HCT116 (cell line): Measurements from ENCODE around the gene CCDC61.

Experiments used
- CEBPB ChIP-seq: IDR thresholded peaks from 2 replicates; pipeline ENCODE4 v1.6.1; 2012; ENCODE audit warnings: low read depth
- EZH2 ChIP-seq: fragments of 200-600 bp; sonication (generic); IDR thresholded peaks from 2 replicates; pipeline ENCODE4 v1.6.1; 2017; ENCODE audit warnings: antibody characterized with exemption, mixed run types
- EZH2phosphoT487 ChIP-seq: fragments of 200-600 bp; IDR thresholded peaks from 2 replicates; pipeline ENCODE4 v1.6.1; 2018; ENCODE audit warnings: antibody characterized with exemption, borderline replicate concordance
- JUND ChIP-seq: IDR thresholded peaks from 2 replicates; pipeline ENCODE4 v1.6.1; 2012
- POLR2A ChIP-seq: IDR thresholded peaks from 2 replicates; pipeline ENCODE4 v1.7.0; 2011; ENCODE audit warnings: borderline replicate concordance; ENCODE audit not compliant: insufficient read depth, insufficient read length; ENCODE audit errors: extremely low read depth
- POLR2AphosphoS5 ChIP-seq: IDR thresholded peaks from 2 replicates; pipeline ENCODE4 v1.6.1; 2011; ENCODE audit warnings: mild to moderate bottlenecking, low read depth, low read length, moderate library complexity
- RAD21 ChIP-seq: IDR thresholded peaks from 2 replicates; pipeline ENCODE4 v1.6.1; 2012; ENCODE audit warnings: low read depth, mild to moderate bottlenecking
- SRF ChIP-seq: IDR thresholded peaks from 2 replicates; pipeline ENCODE4 v1.6.1; 2012; ENCODE audit warnings: low read depth
- TCF7L2 ChIP-seq: IDR thresholded peaks from 2 replicates; pipeline ENCODE4 v1.7.0; 2011; ENCODE audit warnings: borderline replicate concordance, inconsistent platforms; ENCODE audit not compliant: insufficient read depth, insufficient read length; ENCODE audit errors: extremely low read depth
- ZFX ChIP-seq: fragments of 450-650 bp; IDR thresholded peaks from 2 replicates; pipeline ENCODE4 v1.6.1; 2017
- TF ChIP-seq, protein P1 (sequence below), 3 experiments: fragments of 200-600 bp in 1 of 3; sonication (generic) in 1 of 3; IDR thresholded peaks in 2 of 3; conservative IDR thresholded peaks in 1 of 3; 2 replicates each; pipeline ENCODE4 v1.5.1; 2012 to 2017; ENCODE audit warnings: low read depth in 2 of 3, low read length in 2 of 3, antibody characterized with exemption in 1 of 3, borderline replicate concordance in 1 of 3, control low read depth in 1 of 3, mild to moderate bottlenecking in 1 of 3, mixed read lengths in 1 of 3, mixed run types in 1 of 3, moderate library complexity in 1 of 3; ENCODE audit not compliant: insufficient read depth in 1 of 3
- TF ChIP-seq, protein P2 (sequence below): IDR thresholded peaks from 2 replicates; pipeline ENCODE4 v1.6.1; 2012

DNA sequence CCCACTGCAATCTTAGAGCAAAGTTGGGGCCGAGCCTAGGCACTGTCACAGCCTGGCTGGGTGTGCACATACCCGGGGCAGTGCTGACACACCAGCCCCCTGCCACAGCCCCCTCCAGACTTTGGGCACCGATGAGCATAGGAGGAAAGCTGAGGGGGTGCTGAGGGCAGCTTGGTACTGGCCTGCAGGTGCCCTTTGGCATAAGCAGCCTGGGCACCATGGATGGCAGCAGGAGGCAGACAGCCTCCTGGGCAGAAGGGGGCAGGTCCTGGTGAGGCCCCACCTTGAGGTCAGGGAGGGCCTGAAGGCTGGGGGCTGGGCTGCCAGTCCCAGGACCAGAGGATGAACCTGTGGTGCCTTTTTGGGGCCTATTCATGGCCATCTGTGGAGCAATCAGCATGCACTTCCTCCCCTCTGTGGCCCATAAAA lies 37.3 kb downstream of the CCDC61 start:
- TF ChIP-seq ZFX (no peak), POLR2AphosphoS5 (no peak), POLR2A (no peak), SRF (no peak), EZH2 (no peak), CEBPB (no peak), EZH2phosphoT487 (no peak), JUND (no peak), TCF7L2 (no peak), RAD21 (no peak)
- TF ChIP-seq, protein P1, sequence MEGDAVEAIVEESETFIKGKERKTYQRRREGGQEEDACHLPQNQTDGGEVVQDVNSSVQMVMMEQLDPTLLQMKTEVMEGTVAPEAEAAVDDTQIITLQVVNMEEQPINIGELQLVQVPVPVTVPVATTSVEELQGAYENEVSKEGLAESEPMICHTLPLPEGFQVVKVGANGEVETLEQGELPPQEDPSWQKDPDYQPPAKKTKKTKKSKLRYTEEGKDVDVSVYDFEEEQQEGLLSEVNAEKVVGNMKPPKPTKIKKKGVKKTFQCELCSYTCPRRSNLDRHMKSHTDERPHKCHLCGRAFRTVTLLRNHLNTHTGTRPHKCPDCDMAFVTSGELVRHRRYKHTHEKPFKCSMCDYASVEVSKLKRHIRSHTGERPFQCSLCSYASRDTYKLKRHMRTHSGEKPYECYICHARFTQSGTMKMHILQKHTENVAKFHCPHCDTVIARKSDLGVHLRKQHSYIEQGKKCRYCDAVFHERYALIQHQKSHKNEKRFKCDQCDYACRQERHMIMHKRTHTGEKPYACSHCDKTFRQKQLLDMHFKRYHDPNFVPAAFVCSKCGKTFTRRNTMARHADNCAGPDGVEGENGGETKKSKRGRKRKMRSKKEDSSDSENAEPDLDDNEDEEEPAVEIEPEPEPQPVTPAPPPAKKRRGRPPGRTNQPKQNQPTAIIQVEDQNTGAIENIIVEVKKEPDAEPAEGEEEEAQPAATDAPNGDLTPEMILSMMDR (IDR thresholded peaks at IDR 0.05 in 2 of 3, conservative IDR thresholded peaks at IDR 0.05 in 1 of 3; ENCODE audit: borderline replicate concordance in 1 of 3, insufficient read depth in 1 of 3, low read depth in 2 of 3, low read length in 2 of 3) = no peak
- TF ChIP-seq, protein P2, sequence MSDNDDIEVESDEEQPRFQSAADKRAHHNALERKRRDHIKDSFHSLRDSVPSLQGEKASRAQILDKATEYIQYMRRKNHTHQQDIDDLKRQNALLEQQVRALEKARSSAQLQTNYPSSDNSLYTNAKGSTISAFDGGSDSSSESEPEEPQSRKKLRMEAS = no peak
